GM18520 (cell line): ENCODE results near the gene MAS1.
"Not testable (repeated sequence)": the region's sequence is repeated elsewhere in the genome, so short reads cannot be mapped to it uniquely, and the experiment has no call there.

Source experiments
- ATAC-seq: cut with Tn5 transposase; IDR thresholded peaks from one replicate; pipeline ENCODE4 v1.9.1; 2021; ENCODE audit not compliant: unreplicated experiment

Gene MAS1

GRCh38 chr6:159890792-159891191 is at the start of gene MAS1:
Gene MAS1 (plus strand): TSS chr6:159890988. CDS start chr6:159906956, 15,968 bp downstream.
- ATAC-seq: no peak

DNA sequence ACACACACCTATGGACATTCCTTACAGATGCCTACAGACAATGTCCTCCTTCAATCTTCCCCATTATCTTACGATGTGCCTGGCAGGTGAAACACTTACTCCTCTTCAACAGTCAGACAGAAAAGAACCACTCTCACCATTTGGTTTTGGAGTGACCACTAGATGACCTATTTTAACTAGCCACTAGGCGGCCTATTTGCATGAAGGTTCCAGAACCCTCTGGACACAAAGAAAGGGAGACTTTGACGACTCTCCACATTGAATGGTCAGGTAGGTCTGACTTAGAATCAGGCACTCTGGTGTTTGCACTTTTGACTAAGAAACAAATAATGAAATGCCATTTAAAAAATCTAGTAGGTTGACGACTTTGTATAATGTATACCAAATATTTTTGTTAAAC is 48.8 kb upstream of the MAS1 start:
- no peak for ATAC-seq

- no peak for ATAC-seq
Observed at GRCh38 chr6:159844737-159845645, 45.8 kb upstream of the MAS1 start.

GRCh38 chr6:159848552-159848951 is 42.2 kb upstream of the MAS1 start:
- ATAC-seq: not testable (repeated sequence)

GRCh38 chr6:159849851-159850250 is 40.9 kb upstream of the MAS1 start:
- not testable (repeated sequence) for ATAC-seq

- no peak for ATAC-seq
Observed at GRCh38 chr6:159852877-159853276, 37.9 kb upstream of the MAS1 start.

- ATAC-seq: no peak
Observed at GRCh38 chr6:159853754-159854153, 37.0 kb upstream of the MAS1 start.

DNA sequence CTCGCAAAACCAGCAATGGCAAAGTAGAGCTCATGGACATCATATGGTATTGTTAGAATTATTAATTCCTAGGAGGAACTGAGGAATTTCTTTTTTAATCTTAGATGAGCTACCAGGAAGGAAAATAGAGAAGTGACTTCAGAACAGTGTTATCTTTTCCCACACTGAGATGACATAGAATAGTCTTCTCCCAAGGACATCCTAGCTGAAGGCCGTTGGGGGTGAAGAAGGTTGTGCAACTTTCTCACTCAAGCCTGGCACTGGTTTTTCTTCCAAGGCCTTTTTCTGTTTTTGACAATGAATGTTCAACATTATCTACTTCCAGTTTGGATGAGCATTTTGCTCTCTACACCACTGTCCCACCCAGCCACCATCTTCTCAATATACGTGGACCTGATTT is 35.8 kb upstream of the MAS1 start:
- ATAC-seq: no peak

GRCh38 chr6:159858259-159858658 is 32.5 kb upstream of the MAS1 start:
- no peak for ATAC-seq

- no peak for ATAC-seq
Observed at GRCh38 chr6:159860482-159860881, 30.3 kb upstream of the MAS1 start.

DNA sequence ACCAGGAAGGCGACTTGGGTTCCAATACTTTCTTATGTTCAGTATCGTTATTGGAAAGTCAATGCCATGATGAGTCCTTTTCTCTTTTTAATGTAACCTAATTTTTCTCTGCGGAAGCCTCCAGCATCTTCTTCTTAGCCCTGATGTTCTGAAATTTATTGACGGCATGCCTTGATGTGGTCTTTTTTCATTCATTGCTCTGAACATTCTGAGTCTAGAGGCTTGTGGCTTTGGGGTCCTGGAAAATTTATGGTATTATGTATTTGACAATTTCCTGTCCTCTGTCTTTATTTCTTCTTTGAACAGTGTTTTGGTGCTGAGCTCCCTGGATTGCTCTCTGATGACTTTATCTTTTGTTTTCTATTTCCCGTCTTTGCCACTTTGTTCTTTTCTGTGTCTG is 28.7 kb upstream of the MAS1 start:
- ATAC-seq: no peak

- not testable (repeated sequence) for ATAC-seq
Observed at GRCh38 chr6:159863341-159863740, 27.4 kb upstream of the MAS1 start.

- ATAC-seq: no peak
Observed at GRCh38 chr6:159865226-159865920, 25.4 kb upstream of the MAS1 start.

DNA sequence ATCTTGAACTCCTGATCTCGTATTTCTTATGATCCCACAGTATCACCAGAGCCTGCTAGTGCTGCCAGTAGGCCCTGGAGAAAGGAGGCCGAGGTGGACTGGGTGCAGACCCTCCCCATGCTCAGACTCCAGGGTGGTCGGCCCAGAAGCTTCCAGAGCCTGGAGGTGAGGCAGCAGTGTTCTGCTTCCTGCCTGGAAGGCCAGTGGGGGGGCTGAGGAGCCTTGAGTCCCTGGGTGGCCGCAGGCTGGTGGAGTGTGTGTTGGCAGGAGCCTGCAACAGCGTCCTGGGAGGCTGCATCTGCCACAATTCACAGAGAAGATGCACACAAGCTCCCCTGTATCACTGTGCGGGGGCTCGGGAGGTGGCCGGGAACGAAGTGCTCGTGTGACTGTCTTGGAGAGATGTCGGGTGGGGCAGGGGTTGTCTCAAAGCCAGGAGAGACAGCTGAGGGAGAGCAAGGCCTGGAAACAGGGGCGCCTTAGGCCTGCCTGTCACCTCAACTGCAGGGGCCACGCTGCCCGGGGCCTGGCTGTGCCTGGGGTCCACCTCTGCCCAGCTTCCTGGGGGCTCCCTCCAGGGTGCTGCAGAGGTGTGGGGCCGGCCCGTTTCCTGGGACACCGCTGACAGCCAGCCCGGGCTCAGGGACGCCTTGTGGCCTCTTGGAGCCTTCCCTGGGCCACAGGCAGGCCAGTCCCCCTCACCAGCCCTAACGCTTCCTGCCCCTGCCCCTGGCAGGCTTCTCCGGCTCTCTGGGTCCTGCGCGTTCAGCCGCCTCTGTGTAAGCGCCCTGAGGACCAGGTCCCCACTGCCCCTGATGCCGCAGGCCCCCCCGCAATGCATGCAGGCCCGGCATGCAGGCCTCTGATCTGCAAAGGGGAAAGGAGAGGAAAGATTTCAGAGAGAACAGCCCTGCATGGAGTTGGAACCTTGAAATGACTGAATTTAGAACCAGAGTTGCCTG is 24.2 kb upstream of the MAS1 start:
- no peak for ATAC-seq

DNA sequence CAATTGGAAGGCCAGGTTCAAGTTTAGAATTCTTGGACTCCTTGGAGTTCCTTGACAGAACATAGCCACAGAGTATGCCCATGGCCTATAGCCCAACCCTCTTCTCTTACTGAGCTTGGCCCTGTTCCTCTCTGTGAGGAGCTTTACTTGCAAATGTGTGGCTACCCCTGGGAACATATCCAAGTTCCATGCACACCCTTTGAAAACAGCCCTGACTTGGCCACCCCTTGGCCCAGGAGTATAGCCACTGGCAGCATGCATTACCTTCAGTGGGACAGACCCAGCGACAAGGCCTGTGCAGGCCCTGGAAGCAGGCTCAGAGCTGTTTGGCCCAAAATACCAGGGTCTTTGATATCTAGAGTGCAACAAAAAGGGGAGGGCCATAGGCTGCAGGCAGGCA is 19.5 kb upstream of the MAS1 start:
- no peak for ATAC-seq

DNA sequence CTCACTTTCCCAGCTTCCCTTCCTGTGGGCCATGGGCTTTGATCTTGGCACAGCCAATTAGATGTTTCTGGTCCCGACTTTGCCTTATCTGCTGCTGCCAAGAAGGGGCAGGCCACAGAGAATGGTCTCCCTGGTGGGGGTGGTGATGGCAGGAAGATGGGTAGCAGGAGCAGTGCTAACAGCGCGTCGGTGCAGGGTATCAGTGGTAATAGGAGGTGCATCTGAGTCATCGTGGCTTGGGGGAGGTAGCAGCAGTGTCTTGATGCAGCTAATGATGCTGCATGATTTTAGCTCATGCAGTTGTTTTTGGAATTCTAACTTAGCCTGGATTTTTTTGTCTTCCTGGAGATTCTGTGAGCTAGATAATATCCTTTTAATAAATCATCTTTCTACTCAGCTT is 18.9 kb upstream of the MAS1 start:
- ATAC-seq: no peak

DNA sequence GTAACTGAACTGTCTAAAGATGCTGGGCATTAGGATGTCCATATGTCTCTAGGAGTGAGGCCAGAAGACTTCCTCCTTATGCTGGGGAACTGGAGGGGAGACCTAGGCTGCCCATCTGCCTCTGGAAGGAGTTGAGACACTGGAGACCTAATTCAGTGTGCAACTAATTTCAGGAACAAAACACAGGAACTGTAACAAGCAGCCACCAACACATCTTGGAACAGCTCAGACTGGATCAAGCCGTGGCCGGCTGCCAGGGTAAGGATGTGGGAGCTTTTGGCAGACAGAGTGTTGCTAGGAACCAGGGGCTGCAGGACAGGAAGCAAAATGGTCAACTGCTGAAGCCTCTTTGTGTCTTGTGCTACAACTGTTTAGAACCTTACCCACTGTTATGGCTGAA is 16.4 kb upstream of the MAS1 start:
- ATAC-seq: no peak

GRCh38 chr6:159875194-159875593 is 15.6 kb upstream of the MAS1 start:
- no peak for ATAC-seq

DNA sequence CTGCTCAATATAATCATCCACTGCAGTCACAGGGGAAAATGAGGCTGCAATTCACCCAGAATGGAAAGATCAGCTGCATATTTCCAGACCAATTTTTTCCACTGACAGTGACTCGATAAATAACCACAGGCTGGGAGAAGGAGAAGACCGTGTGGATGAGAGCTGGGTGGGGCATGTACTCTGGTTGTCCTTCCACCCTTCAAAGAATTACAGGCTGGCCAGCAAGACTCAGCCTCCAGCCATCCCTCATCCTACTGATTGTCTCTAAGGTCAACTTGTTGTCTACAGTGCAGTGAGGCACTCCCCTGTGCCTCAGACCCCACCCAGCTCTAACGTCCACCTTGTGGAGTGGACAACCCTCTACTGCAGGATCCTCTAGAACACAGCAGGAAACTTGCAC is 14.5 kb upstream of the MAS1 start:
- ATAC-seq: no peak

- no peak for ATAC-seq
Observed at GRCh38 chr6:159877256-159877808, 13.5 kb upstream of the MAS1 start.

DNA sequence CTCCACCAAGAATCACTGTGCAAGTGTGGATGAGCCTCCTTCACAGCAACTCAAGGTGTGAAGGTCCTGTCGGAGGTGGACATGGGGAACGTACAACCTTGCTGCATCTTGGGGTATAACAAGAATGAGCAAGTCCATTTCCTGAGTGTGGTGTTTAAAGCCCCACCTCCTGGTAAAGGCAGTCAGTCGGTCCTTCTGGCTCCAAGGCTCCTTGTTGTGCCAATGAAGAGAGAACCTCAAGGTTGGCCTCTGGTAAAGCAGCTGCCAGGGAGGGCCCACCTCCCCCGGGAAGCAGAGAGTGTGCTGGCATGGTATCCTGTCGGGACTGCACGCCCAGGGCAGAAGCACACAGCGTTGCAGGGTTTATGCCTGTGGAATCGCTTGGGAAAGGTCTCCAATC is 12.4 kb upstream of the MAS1 start:
- no peak for ATAC-seq
